CD14-positive monocyte (primary cell): Measurements from ENCODE around the gene NLGN1. TPM values are rescaled to one million over a fixed set of nuclear protein-coding genes. Genes with fewer than 3 reads are reported as not detected.

Source experiments
- DNase-seq, 3 donors: peaks; one replicate each; pipeline ENCODE4 v3.0.0-alpha.2; 2011 to 2022
- H2AFZ ChIP-seq: 2 replicates; pipeline ENCODE4 v1.6.0; 2012; ENCODE audit warnings: mild to moderate bottlenecking, low read depth, low read length, inconsistent platforms; ENCODE audit not compliant: insufficient read depth, poor library complexity, severe bottlenecking
- H3K27ac ChIP-seq, 2 donors: 1 replicate in 1 of 2; 2 replicates in 1 of 2; pipeline ENCODE4 v1.5.1; 2012 to 2013; ENCODE audit warnings: low read length in 2 of 2, control low read depth in 1 of 2, inconsistent platforms in 1 of 2, low read depth in 1 of 2, mild to moderate bottlenecking in 1 of 2
- H3K27me3 ChIP-seq, 2 donors: one replicate each; pipeline versions ENCODE4 v1.6.0 to v1.6.1; 2011 to 2013; ENCODE audit warnings: low read length in 2 of 2; ENCODE audit not compliant: control insufficient read depth in 2 of 2, insufficient read depth in 2 of 2
- H3K36me3 ChIP-seq, 2 donors: replicated peaks in 1 of 2; 1 replicate in 1 of 2; 2 replicates in 1 of 2; pipeline versions ENCODE4 v1.5.1 to v1.6.1; 2012 to 2013; ENCODE audit warnings: low read length in 2 of 2, control low read depth in 1 of 2, inconsistent platforms in 1 of 2, mild to moderate bottlenecking in 1 of 2; ENCODE audit not compliant: insufficient read depth in 2 of 2, control insufficient read depth in 1 of 2
- H3K4me1 ChIP-seq, 2 donors: 1 replicate in 1 of 2; 2 replicates in 1 of 2; pipeline versions ENCODE4 v1.5.1 to v1.6.1; 2012 to 2013; ENCODE audit warnings: low read length in 2 of 2, control low read depth in 1 of 2, inconsistent platforms in 1 of 2, mild to moderate bottlenecking in 1 of 2, moderate library complexity in 1 of 2; ENCODE audit not compliant: insufficient read depth in 2 of 2, control insufficient read depth in 1 of 2
- H3K4me2 ChIP-seq: replicated peaks from 2 replicates; pipeline ENCODE3; 2012; ENCODE audit warnings: low read length, moderate library complexity, mild to moderate bottlenecking; ENCODE audit not compliant: poor library complexity, severe bottlenecking; ENCODE audit errors: extremely low read depth
- H3K4me3 ChIP-seq, 3 experiments: fragments of 200-600 bp in 1 of 3; sonication (generic) in 1 of 3; replicated peaks in 1 of 3; 1 replicate in 2 of 3; 2 replicates in 1 of 3; pipeline ENCODE4 v1.5.1; 2011 to 2013; ENCODE audit warnings: low read length in 3 of 3, mild to moderate bottlenecking in 3 of 3, control low read depth in 2 of 3, low read depth in 2 of 3, inconsistent platforms in 1 of 3, moderate library complexity in 1 of 3
- H3K79me2 ChIP-seq: 2 replicates; pipeline ENCODE4 v1.6.0; 2012; ENCODE audit warnings: mild to moderate bottlenecking, control low read depth, inconsistent platforms, low read length, moderate library complexity; ENCODE audit not compliant: insufficient read depth
- H3K9ac ChIP-seq: 2 replicates; pipeline ENCODE4 v1.6.0; 2017; ENCODE audit warnings: low read length, mild to moderate bottlenecking; ENCODE audit not compliant: insufficient read depth, poor library complexity, severe bottlenecking
- H3K9me3 ChIP-seq, 2 donors: replicated peaks in 1 of 2; 1 replicate in 1 of 2; 2 replicates in 1 of 2; pipeline versions ENCODE4 v1.5.1 to v1.6.1; 2012 to 2013; ENCODE audit warnings: low read length in 2 of 2, control low read depth in 1 of 2; ENCODE audit not compliant: control insufficient read depth in 1 of 2, insufficient read depth in 1 of 2
- H4K20me1 ChIP-seq: 2 replicates; pipeline ENCODE4 v1.6.0; 2012; ENCODE audit warnings: mild to moderate bottlenecking, low read length, control low read depth, moderate library complexity; ENCODE audit not compliant: insufficient read depth
- H3K27ac Mint-ChIP-seq, 7 donors: one replicate each; pipeline ENCODE4 v1.8.0; 2020; ENCODE audit warnings: mild to moderate bottlenecking in 7 of 7, mixed read lengths in 7 of 7, moderate library complexity in 6 of 7, inconsistent platforms in 2 of 7
- H3K27me3 Mint-ChIP-seq, 3 donors: one replicate each; pipeline ENCODE4 v1.8.0; 2021 to 2022; ENCODE audit warnings: low read depth in 3 of 3, mild to moderate bottlenecking in 3 of 3, mixed read lengths in 3 of 3, moderate library complexity in 3 of 3, inconsistent platforms in 1 of 3
- H3K36me3 Mint-ChIP-seq, 2 donors: one replicate each; pipeline ENCODE4 v1.8.0; 2020; ENCODE audit warnings: mixed read lengths in 2 of 2, inconsistent platforms in 1 of 2, mild to moderate bottlenecking in 1 of 2
- H3K4me1 Mint-ChIP-seq: one replicate; pipeline ENCODE4 v1.8.0; 2020; ENCODE audit warnings: mild to moderate bottlenecking, mixed read lengths
- H3K4me3 Mint-ChIP-seq, 2 donors: one replicate each; pipeline ENCODE4 v1.8.0; 2020; ENCODE audit warnings: mild to moderate bottlenecking in 2 of 2, mixed read lengths in 2 of 2, moderate library complexity in 1 of 2
- H3K9me3 Mint-ChIP-seq, 7 donors: one replicate each; pipeline ENCODE4 v1.8.0; 2020 to 2022; ENCODE audit warnings: mixed read lengths in 7 of 7, mild to moderate bottlenecking in 6 of 7, moderate library complexity in 6 of 7, inconsistent platforms in 2 of 7
- WGBS: methylation state at CpG from one replicate; pipeline ENCODE4 v1.1.5; 2013; ENCODE audit warnings: missing lambda C conversion rate; ENCODE audit not compliant: insufficient coverage; 5-methylcytosine and 5-hydroxymethylcytosine counted together
- intact Hi-C, 2 donors: fragments of 100-400 bp; cut with micrococcal nuclease; formaldehyde crosslinking; loops; one replicate each; pipeline versions ENCODE4 v1.15.0 to v1.15.1; 2023
- polyA plus RNA-seq, 3 donors: library from polyadenylated mRNA; depleted of rRNA in 1 of 3; unstranded in 2 of 3; stranded (reverse) in 1 of 3; fragments of 300-500 nt in 2 of 3; fragments of >200 nt in 1 of 3; fragmentation: Illumina TruSeq in 2 of 3; gene quantifications; 1 replicate in 2 of 3; 2 replicates in 1 of 3; pipeline ENCODE4 v1.2.3, GENCODE V29; 2012 to 2021
- TF ChIP-seq, protein P1 (sequence below): fragments of 200-600 bp; IDR thresholded peaks from one replicate; pipeline ENCODE4 v1.8.0; 2022; ENCODE audit warnings: antibody characterized with exemption, mild to moderate bottlenecking

The NLGN1 gene
- polyA plus RNA-seq, 3 donors = not detected

DNA sequence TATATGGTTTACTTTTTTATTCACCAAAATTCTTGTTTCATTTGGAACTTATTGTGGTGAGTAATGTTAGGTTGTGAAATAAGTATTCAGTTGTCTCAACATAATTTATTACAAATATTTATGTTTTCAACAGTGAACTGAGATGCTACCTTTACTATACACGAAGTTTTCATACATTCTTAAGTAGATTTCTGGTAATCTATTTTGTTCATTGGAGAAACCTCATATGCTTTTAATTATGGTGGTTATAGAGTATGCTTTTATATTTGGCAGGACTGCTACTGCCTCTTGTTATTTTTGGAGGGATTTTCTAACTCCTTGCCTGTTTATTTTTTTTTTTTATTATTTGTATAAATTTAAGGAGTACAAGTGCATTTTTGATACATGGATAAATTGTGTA is 253.1 kb downstream of the NLGN1 start:
- Mint-ChIP-seq H3K36me3 (no peaks in the 10 kb centered on the region), H3K4me1 (no peaks in the 10 kb centered on the region), H3K27me3 (no peaks in the 10 kb centered on the region), H3K9me3 (peaks cover 0 to 8% (median 5%) of the 10 kb centered on the region in 7 donors), H3K27ac (no peak overlapping the region), H3K4me3 (no peak overlapping the region)
- no peak overlapping the region for H3K27ac ChIP-seq
- H3K4me1 ChIP-seq = no peaks in the 10 kb centered on the region
- H4K20me1 ChIP-seq = no peaks in the 10 kb centered on the region
- TF ChIP-seq, protein P1, sequence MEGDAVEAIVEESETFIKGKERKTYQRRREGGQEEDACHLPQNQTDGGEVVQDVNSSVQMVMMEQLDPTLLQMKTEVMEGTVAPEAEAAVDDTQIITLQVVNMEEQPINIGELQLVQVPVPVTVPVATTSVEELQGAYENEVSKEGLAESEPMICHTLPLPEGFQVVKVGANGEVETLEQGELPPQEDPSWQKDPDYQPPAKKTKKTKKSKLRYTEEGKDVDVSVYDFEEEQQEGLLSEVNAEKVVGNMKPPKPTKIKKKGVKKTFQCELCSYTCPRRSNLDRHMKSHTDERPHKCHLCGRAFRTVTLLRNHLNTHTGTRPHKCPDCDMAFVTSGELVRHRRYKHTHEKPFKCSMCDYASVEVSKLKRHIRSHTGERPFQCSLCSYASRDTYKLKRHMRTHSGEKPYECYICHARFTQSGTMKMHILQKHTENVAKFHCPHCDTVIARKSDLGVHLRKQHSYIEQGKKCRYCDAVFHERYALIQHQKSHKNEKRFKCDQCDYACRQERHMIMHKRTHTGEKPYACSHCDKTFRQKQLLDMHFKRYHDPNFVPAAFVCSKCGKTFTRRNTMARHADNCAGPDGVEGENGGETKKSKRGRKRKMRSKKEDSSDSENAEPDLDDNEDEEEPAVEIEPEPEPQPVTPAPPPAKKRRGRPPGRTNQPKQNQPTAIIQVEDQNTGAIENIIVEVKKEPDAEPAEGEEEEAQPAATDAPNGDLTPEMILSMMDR = no peak
- H3K79me2 ChIP-seq = no peaks in the 10 kb centered on the region
- intact Hi-C loops = no loop called here
- H3K9me3 ChIP-seq = peaks cover 2 to 6% of the 10 kb centered on the region in 2 donors
- H3K4me3 ChIP-seq = no peak overlapping the region
- WGBS = no CpG with 5 or more reads among the region's 1 CpG
- DNase-seq = no peak
- H3K36me3 ChIP-seq = no peaks in the 10 kb centered on the region
- H3K27me3 ChIP-seq = no peaks in the 10 kb centered on the region
- H3K9ac ChIP-seq = no peak overlapping the region
- no peak overlapping the region for H3K4me2 ChIP-seq
- no peak overlapping the region for H2AFZ ChIP-seq

DNA sequence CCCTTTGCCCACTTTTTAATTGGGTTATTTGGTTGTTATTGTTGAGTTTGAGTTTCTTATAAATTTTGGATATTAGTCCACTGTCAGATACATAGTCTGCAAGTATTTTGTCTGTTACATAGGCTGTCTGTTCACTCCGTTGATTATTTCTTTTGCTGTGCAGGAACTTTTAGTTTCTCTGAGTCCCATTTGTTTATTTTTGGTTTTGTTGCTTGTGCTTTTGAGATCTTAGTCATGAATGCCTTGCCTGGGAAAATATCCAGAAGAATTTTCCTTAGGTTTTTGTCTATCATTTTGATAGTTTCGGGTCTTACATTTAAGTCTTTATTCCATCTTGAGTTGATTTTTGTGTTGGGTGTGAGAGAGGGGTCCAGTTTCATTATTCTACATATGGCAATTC is 254.5 kb downstream of the NLGN1 start:
- Histone ChIP-seq H3K79me2 (no peaks in the 10 kb centered on the region), H3K9ac (no peak overlapping the region), H3K36me3 (no peaks in the 10 kb centered on the region), H3K4me2 (no peak overlapping the region), H3K4me3 (no peak overlapping the region), H3K27ac (no peak overlapping the region), H3K4me1 (no peaks in the 10 kb centered on the region), H3K9me3 (peaks cover 0 to 2% of the 10 kb centered on the region in 2 donors), H4K20me1 (no peaks in the 10 kb centered on the region), H2AFZ (no peak overlapping the region), H3K27me3 (no peaks in the 10 kb centered on the region)
- no peaks in the 10 kb centered on the region for H3K36me3 Mint-ChIP-seq
- H3K27me3 Mint-ChIP-seq = no peaks in the 10 kb centered on the region
- TF ChIP-seq, protein P1 = no peak
- no CpG with 5 or more reads among the region's 2 CpGs for WGBS
- H3K9me3 Mint-ChIP-seq = peaks cover 0 to 6% (median 3%) of the 10 kb centered on the region in 7 donors
- no peak overlapping the region for H3K27ac Mint-ChIP-seq
- H3K4me1 Mint-ChIP-seq = no peaks in the 10 kb centered on the region
- H3K4me3 Mint-ChIP-seq = no peak overlapping the region
- DNase-seq = no peak
- intact Hi-C loops = no loop called here
